Body of pancreas (tissue), 4 donors: ENCODE results near the gene C21orf58.

Experiments used
- POLR2A ChIP-seq, 3 donors: fragments of 450-650 bp; IDR thresholded peaks; one replicate each; pipeline ENCODE4 v1.6.1; 2016; ENCODE audit warnings: antibody characterized with exemption in 3 of 3, mild to moderate bottlenecking in 2 of 3
- TF ChIP-seq, protein P1 (sequence below), 7 experiments: fragments of 450-650 bp in 4 of 7; fragments of 200-600 bp in 3 of 7; sonication (generic) in 3 of 7; IDR thresholded peaks; one replicate each; pipeline ENCODE4 v1.5.1; 2016 to 2019; ENCODE audit warnings: antibody characterized with exemption in 7 of 7

DNA sequence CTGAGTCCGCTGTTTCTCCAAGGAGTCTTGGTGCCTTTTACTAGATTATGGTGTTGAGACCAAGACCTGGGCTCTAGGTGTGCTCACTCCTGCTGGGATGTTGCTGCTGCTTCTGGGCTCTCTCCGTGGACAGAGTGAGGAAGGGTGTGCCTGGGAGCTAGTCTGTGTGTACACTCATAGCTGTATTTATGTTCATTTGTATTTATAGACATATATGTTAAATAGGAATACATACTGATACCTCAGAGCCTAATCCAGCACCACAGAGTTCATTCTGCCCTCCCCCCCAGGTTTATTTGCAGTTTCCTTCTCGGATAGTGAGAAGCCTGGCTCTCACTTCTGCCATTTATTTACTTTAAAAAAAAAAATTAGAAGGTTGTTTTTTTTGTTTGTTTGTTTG is 12.9 kb upstream of the C21orf58 start:
- TF ChIP-seq POLR2A (IDR thresholded peaks at IDR 0.05), result no peak
- TF ChIP-seq, protein P1, sequence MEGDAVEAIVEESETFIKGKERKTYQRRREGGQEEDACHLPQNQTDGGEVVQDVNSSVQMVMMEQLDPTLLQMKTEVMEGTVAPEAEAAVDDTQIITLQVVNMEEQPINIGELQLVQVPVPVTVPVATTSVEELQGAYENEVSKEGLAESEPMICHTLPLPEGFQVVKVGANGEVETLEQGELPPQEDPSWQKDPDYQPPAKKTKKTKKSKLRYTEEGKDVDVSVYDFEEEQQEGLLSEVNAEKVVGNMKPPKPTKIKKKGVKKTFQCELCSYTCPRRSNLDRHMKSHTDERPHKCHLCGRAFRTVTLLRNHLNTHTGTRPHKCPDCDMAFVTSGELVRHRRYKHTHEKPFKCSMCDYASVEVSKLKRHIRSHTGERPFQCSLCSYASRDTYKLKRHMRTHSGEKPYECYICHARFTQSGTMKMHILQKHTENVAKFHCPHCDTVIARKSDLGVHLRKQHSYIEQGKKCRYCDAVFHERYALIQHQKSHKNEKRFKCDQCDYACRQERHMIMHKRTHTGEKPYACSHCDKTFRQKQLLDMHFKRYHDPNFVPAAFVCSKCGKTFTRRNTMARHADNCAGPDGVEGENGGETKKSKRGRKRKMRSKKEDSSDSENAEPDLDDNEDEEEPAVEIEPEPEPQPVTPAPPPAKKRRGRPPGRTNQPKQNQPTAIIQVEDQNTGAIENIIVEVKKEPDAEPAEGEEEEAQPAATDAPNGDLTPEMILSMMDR (IDR thresholded peaks at IDR 0.05), result no peak
